CD14-positive monocyte (primary cell): ENCODE results near the gene DMWD. TPM values are rescaled to one million over a fixed set of nuclear protein-coding genes. Genes with fewer than 3 reads are reported as not detected.

Source experiments
- DNase-seq, 3 donors: peaks; one replicate each; pipeline ENCODE4 v3.0.0-alpha.2; 2011 to 2022
- H2AFZ ChIP-seq: 2 replicates; pipeline ENCODE4 v1.6.0; 2012; ENCODE audit warnings: mild to moderate bottlenecking, low read depth, low read length, inconsistent platforms; ENCODE audit not compliant: insufficient read depth, poor library complexity, severe bottlenecking
- H3K27ac ChIP-seq, 2 donors: 1 replicate in 1 of 2; 2 replicates in 1 of 2; pipeline ENCODE4 v1.5.1; 2012 to 2013; ENCODE audit warnings: low read length in 2 of 2, control low read depth in 1 of 2, inconsistent platforms in 1 of 2, low read depth in 1 of 2, mild to moderate bottlenecking in 1 of 2
- H3K27me3 ChIP-seq, 2 donors: one replicate each; pipeline versions ENCODE4 v1.6.0 to v1.6.1; 2011 to 2013; ENCODE audit warnings: low read length in 2 of 2; ENCODE audit not compliant: control insufficient read depth in 2 of 2, insufficient read depth in 2 of 2
- H3K36me3 ChIP-seq, 2 donors: replicated peaks in 1 of 2; 1 replicate in 1 of 2; 2 replicates in 1 of 2; pipeline versions ENCODE4 v1.5.1 to v1.6.1; 2012 to 2013; ENCODE audit warnings: low read length in 2 of 2, control low read depth in 1 of 2, inconsistent platforms in 1 of 2, mild to moderate bottlenecking in 1 of 2; ENCODE audit not compliant: insufficient read depth in 2 of 2, control insufficient read depth in 1 of 2
- H3K4me1 ChIP-seq, 2 donors: 1 replicate in 1 of 2; 2 replicates in 1 of 2; pipeline versions ENCODE4 v1.5.1 to v1.6.1; 2012 to 2013; ENCODE audit warnings: low read length in 2 of 2, control low read depth in 1 of 2, inconsistent platforms in 1 of 2, mild to moderate bottlenecking in 1 of 2, moderate library complexity in 1 of 2; ENCODE audit not compliant: insufficient read depth in 2 of 2, control insufficient read depth in 1 of 2
- H3K4me2 ChIP-seq: replicated peaks from 2 replicates; pipeline ENCODE3; 2012; ENCODE audit warnings: low read length, moderate library complexity, mild to moderate bottlenecking; ENCODE audit not compliant: poor library complexity, severe bottlenecking; ENCODE audit errors: extremely low read depth
- H3K4me3 ChIP-seq, 3 experiments: fragments of 200-600 bp in 1 of 3; sonication (generic) in 1 of 3; replicated peaks in 1 of 3; 1 replicate in 2 of 3; 2 replicates in 1 of 3; pipeline ENCODE4 v1.5.1; 2011 to 2013; ENCODE audit warnings: low read length in 3 of 3, mild to moderate bottlenecking in 3 of 3, control low read depth in 2 of 3, low read depth in 2 of 3, inconsistent platforms in 1 of 3, moderate library complexity in 1 of 3
- H3K79me2 ChIP-seq: 2 replicates; pipeline ENCODE4 v1.6.0; 2012; ENCODE audit warnings: mild to moderate bottlenecking, control low read depth, inconsistent platforms, low read length, moderate library complexity; ENCODE audit not compliant: insufficient read depth
- H3K9ac ChIP-seq: 2 replicates; pipeline ENCODE4 v1.6.0; 2017; ENCODE audit warnings: low read length, mild to moderate bottlenecking; ENCODE audit not compliant: insufficient read depth, poor library complexity, severe bottlenecking
- H3K9me3 ChIP-seq, 2 donors: replicated peaks in 1 of 2; 1 replicate in 1 of 2; 2 replicates in 1 of 2; pipeline versions ENCODE4 v1.5.1 to v1.6.1; 2012 to 2013; ENCODE audit warnings: low read length in 2 of 2, control low read depth in 1 of 2; ENCODE audit not compliant: control insufficient read depth in 1 of 2, insufficient read depth in 1 of 2
- H4K20me1 ChIP-seq: 2 replicates; pipeline ENCODE4 v1.6.0; 2012; ENCODE audit warnings: mild to moderate bottlenecking, low read length, control low read depth, moderate library complexity; ENCODE audit not compliant: insufficient read depth
- H3K27ac Mint-ChIP-seq, 7 donors: one replicate each; pipeline ENCODE4 v1.8.0; 2020; ENCODE audit warnings: mild to moderate bottlenecking in 7 of 7, mixed read lengths in 7 of 7, moderate library complexity in 6 of 7, inconsistent platforms in 2 of 7
- H3K27me3 Mint-ChIP-seq, 3 donors: one replicate each; pipeline ENCODE4 v1.8.0; 2021 to 2022; ENCODE audit warnings: low read depth in 3 of 3, mild to moderate bottlenecking in 3 of 3, mixed read lengths in 3 of 3, moderate library complexity in 3 of 3, inconsistent platforms in 1 of 3
- H3K36me3 Mint-ChIP-seq, 2 donors: one replicate each; pipeline ENCODE4 v1.8.0; 2020; ENCODE audit warnings: mixed read lengths in 2 of 2, inconsistent platforms in 1 of 2, mild to moderate bottlenecking in 1 of 2
- H3K4me1 Mint-ChIP-seq: one replicate; pipeline ENCODE4 v1.8.0; 2020; ENCODE audit warnings: mild to moderate bottlenecking, mixed read lengths
- H3K4me3 Mint-ChIP-seq, 2 donors: one replicate each; pipeline ENCODE4 v1.8.0; 2020; ENCODE audit warnings: mild to moderate bottlenecking in 2 of 2, mixed read lengths in 2 of 2, moderate library complexity in 1 of 2
- H3K9me3 Mint-ChIP-seq, 7 donors: one replicate each; pipeline ENCODE4 v1.8.0; 2020 to 2022; ENCODE audit warnings: mixed read lengths in 7 of 7, mild to moderate bottlenecking in 6 of 7, moderate library complexity in 6 of 7, inconsistent platforms in 2 of 7
- WGBS: methylation state at CpG from one replicate; pipeline ENCODE4 v1.1.5; 2013; ENCODE audit warnings: missing lambda C conversion rate; ENCODE audit not compliant: insufficient coverage; 5-methylcytosine and 5-hydroxymethylcytosine counted together
- intact Hi-C, 2 donors: fragments of 100-400 bp; cut with micrococcal nuclease; formaldehyde crosslinking; loops; one replicate each; pipeline versions ENCODE4 v1.15.0 to v1.15.1; 2023
- polyA plus RNA-seq, 3 donors: library from polyadenylated mRNA; depleted of rRNA in 1 of 3; unstranded in 2 of 3; stranded (reverse) in 1 of 3; fragments of 300-500 nt in 2 of 3; fragments of >200 nt in 1 of 3; fragmentation: Illumina TruSeq in 2 of 3; gene quantifications; 1 replicate in 2 of 3; 2 replicates in 1 of 3; pipeline ENCODE4 v1.2.3, GENCODE V29; 2012 to 2021
- TF ChIP-seq, protein P1 (sequence below): fragments of 200-600 bp; IDR thresholded peaks from one replicate; pipeline ENCODE4 v1.8.0; 2022; ENCODE audit warnings: antibody characterized with exemption, mild to moderate bottlenecking

Gene DMWD
- polyA plus RNA-seq, 3 donors: 1.5 to 3.4 (median 2.4) TPM

DNA sequence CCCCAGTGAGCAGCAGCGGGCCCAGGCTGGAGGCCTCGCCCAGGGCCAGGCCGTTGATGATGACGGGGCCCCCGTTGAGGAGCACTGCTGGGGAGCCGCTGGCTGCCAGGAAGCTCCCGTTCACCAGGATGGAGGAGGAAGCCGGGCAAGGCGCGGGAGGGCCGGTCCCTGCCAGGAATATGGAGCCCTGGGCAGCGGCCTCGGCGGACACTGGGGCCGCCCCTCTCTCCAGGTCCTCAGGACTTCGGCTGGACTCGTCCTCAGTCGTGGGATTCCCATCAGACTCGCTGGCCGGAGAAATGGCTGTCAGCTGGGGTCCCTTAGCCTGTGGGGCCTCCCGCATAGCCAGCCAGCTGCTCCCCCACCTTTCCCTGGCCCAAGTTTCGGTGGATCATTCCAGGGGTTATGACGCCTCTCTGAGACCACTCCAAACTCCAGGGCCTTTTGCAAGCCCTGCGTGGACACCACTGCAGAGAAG lies 25.7 kb downstream of the DMWD start:
- Histone ChIP-seq H3K27me3 (peaks cover 36 to 84% of the 10 kb centered on the region in 2 donors), H3K4me2 (no peak overlapping the region), H3K79me2 (no peaks in the 10 kb centered on the region), H3K4me1 (peaks cover 27 to 35% of the 10 kb centered on the region in 2 donors), H2AFZ (no peak overlapping the region), H3K9me3 (peaks cover 6 to 7% of the 10 kb centered on the region in 2 donors), H3K9ac (no peak overlapping the region), H3K4me3 (no peak overlapping the region), H3K27ac (no peak overlapping the region), H4K20me1 (peaks cover 29% of the 10 kb centered on the region), H3K36me3 (no peaks in the 10 kb centered on the region)
- intact Hi-C loops: no loop called here
- no peak for DNase-seq
- 88% methylated on average over 23 of the region's 24 CpGs for WGBS
- H3K36me3 Mint-ChIP-seq: peaks cover 4 to 6% of the 10 kb centered on the region in 2 donors
- peaks cover 0 to 20% (median 11%) of the 10 kb centered on the region in 7 donors for H3K9me3 Mint-ChIP-seq
- H3K27ac Mint-ChIP-seq: no peak overlapping the region
- H3K4me1 Mint-ChIP-seq: peaks cover 22% of the 10 kb centered on the region
- TF ChIP-seq, protein P1, sequence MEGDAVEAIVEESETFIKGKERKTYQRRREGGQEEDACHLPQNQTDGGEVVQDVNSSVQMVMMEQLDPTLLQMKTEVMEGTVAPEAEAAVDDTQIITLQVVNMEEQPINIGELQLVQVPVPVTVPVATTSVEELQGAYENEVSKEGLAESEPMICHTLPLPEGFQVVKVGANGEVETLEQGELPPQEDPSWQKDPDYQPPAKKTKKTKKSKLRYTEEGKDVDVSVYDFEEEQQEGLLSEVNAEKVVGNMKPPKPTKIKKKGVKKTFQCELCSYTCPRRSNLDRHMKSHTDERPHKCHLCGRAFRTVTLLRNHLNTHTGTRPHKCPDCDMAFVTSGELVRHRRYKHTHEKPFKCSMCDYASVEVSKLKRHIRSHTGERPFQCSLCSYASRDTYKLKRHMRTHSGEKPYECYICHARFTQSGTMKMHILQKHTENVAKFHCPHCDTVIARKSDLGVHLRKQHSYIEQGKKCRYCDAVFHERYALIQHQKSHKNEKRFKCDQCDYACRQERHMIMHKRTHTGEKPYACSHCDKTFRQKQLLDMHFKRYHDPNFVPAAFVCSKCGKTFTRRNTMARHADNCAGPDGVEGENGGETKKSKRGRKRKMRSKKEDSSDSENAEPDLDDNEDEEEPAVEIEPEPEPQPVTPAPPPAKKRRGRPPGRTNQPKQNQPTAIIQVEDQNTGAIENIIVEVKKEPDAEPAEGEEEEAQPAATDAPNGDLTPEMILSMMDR: no peak
- H3K4me3 Mint-ChIP-seq: peak overlapping the region in 1 of 2 donors; percentile 71
- peaks cover 64 to 97% (median 77%) of the 10 kb centered on the region in 3 donors for H3K27me3 Mint-ChIP-seq

DNA sequence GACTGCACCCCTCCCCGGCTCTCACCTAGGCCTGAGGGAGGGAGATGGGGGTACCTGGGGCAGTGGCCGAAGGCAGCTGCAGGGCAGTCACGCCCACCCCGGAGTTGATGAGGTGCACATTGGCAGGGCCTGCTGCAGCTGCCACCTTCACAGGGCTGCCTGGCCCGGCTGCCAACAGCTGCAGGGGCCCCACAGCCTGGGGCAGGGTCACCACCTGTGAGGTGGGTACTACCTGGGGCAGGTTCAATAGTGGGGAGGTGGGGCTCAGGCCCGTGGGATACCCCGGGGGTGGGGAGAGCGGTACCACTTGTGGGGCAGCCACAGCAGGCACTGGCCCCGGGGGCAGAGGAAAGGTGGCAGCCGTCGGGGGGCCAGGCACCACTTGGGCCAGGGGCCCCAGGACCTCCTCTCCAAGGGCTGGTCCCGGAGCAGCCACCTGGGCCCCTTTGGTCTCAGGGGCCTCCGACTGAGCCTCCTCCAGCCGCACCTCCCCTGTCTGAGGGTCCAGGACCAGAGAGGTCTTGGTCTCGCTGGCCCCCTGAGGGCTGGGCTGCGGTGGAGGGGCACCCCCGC lies 26.3 kb downstream of the DMWD start:
- H3K4me1 Mint-ChIP-seq: peaks cover 22% of the 10 kb centered on the region
- peaks cover 27 to 35% of the 10 kb centered on the region in 2 donors for H3K4me1 ChIP-seq
- H3K4me2 ChIP-seq: no peak overlapping the region
- H3K9me3 Mint-ChIP-seq: peaks cover 0 to 20% (median 8%) of the 10 kb centered on the region in 7 donors
- no peak overlapping the region for H3K4me3 Mint-ChIP-seq
- H3K79me2 ChIP-seq: no peaks in the 10 kb centered on the region
- 97% methylated on average over 15 of the region's 17 CpGs for WGBS
- peaks cover 3 to 7% of the 10 kb centered on the region in 2 donors for H3K9me3 ChIP-seq
- TF ChIP-seq, protein P1: no peak
- intact Hi-C loops: no loop called here
- H3K27me3 Mint-ChIP-seq: peaks cover 66 to 97% (median 79%) of the 10 kb centered on the region in 3 donors
- peaks cover 31 to 83% of the 10 kb centered on the region in 2 donors for H3K27me3 ChIP-seq
- H3K27ac Mint-ChIP-seq: no peak overlapping the region
- no peak for DNase-seq
- H2AFZ ChIP-seq: no peak overlapping the region
- peaks cover 4 to 6% of the 10 kb centered on the region in 2 donors for H3K36me3 Mint-ChIP-seq
- H3K27ac ChIP-seq: no peak overlapping the region
- H3K4me3 ChIP-seq: no peak overlapping the region
- no peak overlapping the region for H3K9ac ChIP-seq
- H4K20me1 ChIP-seq: peaks cover 24% of the 10 kb centered on the region
- H3K36me3 ChIP-seq: no peaks in the 10 kb centered on the region
